Measurements from ENCODE around the gene DYRK1B. TPM values are rescaled to one million over a fixed set of nuclear protein-coding genes. Genes with fewer than 3 reads are reported as not detected.
A peak's percentile ranks its signal among the peaks of the same experiment; 100 is the strongest.
"Not testable (repeated sequence)": the region's sequence is repeated elsewhere in the genome, so short reads cannot be mapped to it uniquely, and the experiment has no call there.

Gene DYRK1B
- total RNA-seq, 1 experiment from 2014 or later: 6.9 TPM

- Histone ChIP-seq H3K36me3 (replicated peaks; ENCODE audit: control insufficient read depth, insufficient read depth, low read length) (no peaks in the 10 kb centered on the region), H3K27me3 (ENCODE audit: control insufficient read depth, insufficient read depth, low read length) (no peaks in the 10 kb centered on the region), H3K4me3 (ENCODE audit: insufficient read depth, low read depth, low read length) (no peak overlapping the region)
- no peak for DNase-seq
Measured at GRCh38 chr19:39816287-39817048, 17.5 kb downstream of the DYRK1B start.

GRCh38 chr19:39814595-39814994 lies 19.4 kb downstream of the DYRK1B start:
- no peak overlapping the region for H3K4me3 ChIP-seq (ENCODE audit: insufficient read depth, low read depth, low read length)

GRCh38 chr19:39814111-39814510 lies 19.9 kb downstream of the DYRK1B start:
- not testable (repeated sequence) for H3K36me3 ChIP-seq (replicated peaks; ENCODE audit: control insufficient read depth, insufficient read depth, low read length); H3K4me3 ChIP-seq (ENCODE audit: insufficient read depth, low read depth, low read length); H3K27me3 ChIP-seq (ENCODE audit: control insufficient read depth, insufficient read depth, low read length); DNase-seq

More at GRCh38 chr19:39814595-39814994, 19.4 kb downstream of the DYRK1B start:
- DNase-seq: no peak
- Histone ChIP-seq H3K36me3 (replicated peaks; ENCODE audit: control insufficient read depth, insufficient read depth, low read length) (no peaks in the 10 kb centered on the region), H3K27me3 (ENCODE audit: control insufficient read depth, insufficient read depth, low read length) (no peaks in the 10 kb centered on the region)

GRCh38 chr19:39813264-39813993 lies 20.5 kb downstream of the DYRK1B start:
- Histone ChIP-seq H3K4me3 (ENCODE audit: insufficient read depth, low read depth, low read length) (no peak overlapping the region), H3K27me3 (ENCODE audit: control insufficient read depth, insufficient read depth, low read length) (no peaks in the 10 kb centered on the region), H3K36me3 (replicated peaks; ENCODE audit: control insufficient read depth, insufficient read depth, low read length) (no peaks in the 10 kb centered on the region)
- no peak for DNase-seq

- Histone ChIP-seq H3K36me3 (replicated peaks; ENCODE audit: control insufficient read depth, insufficient read depth, low read length) (no peaks in the 10 kb centered on the region), H3K27me3 (ENCODE audit: control insufficient read depth, insufficient read depth, low read length) (no peaks in the 10 kb centered on the region), H3K4me3 (ENCODE audit: insufficient read depth, low read depth, low read length) (no peak overlapping the region)
- DNase-seq: no peak
Measured at GRCh38 chr19:39811064-39811463, 22.9 kb downstream of the DYRK1B start.

GRCh38 chr19:39810424-39810823 lies 23.5 kb downstream of the DYRK1B start:
- H3K36me3 ChIP-seq (replicated peaks; ENCODE audit: control insufficient read depth, insufficient read depth, low read length): no peaks in the 10 kb centered on the region
- no peaks in the 10 kb centered on the region for H3K27me3 ChIP-seq (ENCODE audit: control insufficient read depth, insufficient read depth, low read length)
- no peak overlapping the region for H3K4me3 ChIP-seq (ENCODE audit: insufficient read depth, low read depth, low read length)
- DNase-seq: no peak

GRCh38 chr19:39809368-39809767 lies 24.6 kb downstream of the DYRK1B start:
- Histone ChIP-seq H3K27me3 (ENCODE audit: control insufficient read depth, insufficient read depth, low read length) (no peaks in the 10 kb centered on the region), H3K4me3 (ENCODE audit: insufficient read depth, low read depth, low read length) (no peak overlapping the region), H3K36me3 (replicated peaks; ENCODE audit: control insufficient read depth, insufficient read depth, low read length) (no peaks in the 10 kb centered on the region)
- DNase-seq: no peak

GRCh38 chr19:39808688-39809087 lies 25.3 kb downstream of the DYRK1B start:
- not testable (repeated sequence) for H3K27me3 ChIP-seq (ENCODE audit: control insufficient read depth, insufficient read depth, low read length); DNase-seq; H3K36me3 ChIP-seq (replicated peaks; ENCODE audit: control insufficient read depth, insufficient read depth, low read length); H3K4me3 ChIP-seq (ENCODE audit: insufficient read depth, low read depth, low read length)

GRCh38 chr19:39807846-39808364 lies 26.1 kb downstream of the DYRK1B start:
- no peak for DNase-seq
- no peaks in the 10 kb centered on the region for H3K36me3 ChIP-seq (replicated peaks; ENCODE audit: control insufficient read depth, insufficient read depth, low read length)
- no peak overlapping the region for H3K4me3 ChIP-seq (ENCODE audit: insufficient read depth, low read depth, low read length)
- H3K27me3 ChIP-seq (ENCODE audit: control insufficient read depth, insufficient read depth, low read length): no peaks in the 10 kb centered on the region

GRCh38 chr19:39805104-39805503 lies 28.9 kb downstream of the DYRK1B start:
- H3K36me3 ChIP-seq (replicated peaks; ENCODE audit: control insufficient read depth, insufficient read depth, low read length): no peaks in the 10 kb centered on the region
- H3K4me3 ChIP-seq (ENCODE audit: insufficient read depth, low read depth, low read length): no peak overlapping the region
- no peak for DNase-seq
- H3K27me3 ChIP-seq (ENCODE audit: control insufficient read depth, insufficient read depth, low read length): no peaks in the 10 kb centered on the region

- peak; percentile 30 for DNase-seq
- H3K4me3 ChIP-seq (ENCODE audit: insufficient read depth, low read depth, low read length): no peak overlapping the region
- H3K36me3 ChIP-seq (replicated peaks; ENCODE audit: control insufficient read depth, insufficient read depth, low read length): no peaks in the 10 kb centered on the region
- H3K27me3 ChIP-seq (ENCODE audit: control insufficient read depth, insufficient read depth, low read length): no peaks in the 10 kb centered on the region
Measured at GRCh38 chr19:39802958-39803357, 31.0 kb downstream of the DYRK1B start.

- H3K27me3 ChIP-seq (ENCODE audit: control insufficient read depth, insufficient read depth, low read length): no peaks in the 10 kb centered on the region
- H3K36me3 ChIP-seq (replicated peaks; ENCODE audit: control insufficient read depth, insufficient read depth, low read length): no peaks in the 10 kb centered on the region
- H3K4me3 ChIP-seq (ENCODE audit: insufficient read depth, low read depth, low read length): no peak overlapping the region
- DNase-seq: no peak
Measured at GRCh38 chr19:39797083-39797482, 36.9 kb downstream of the DYRK1B start.

- H3K27me3 ChIP-seq (ENCODE audit: control insufficient read depth, insufficient read depth, low read length): no peaks in the 10 kb centered on the region
- H3K4me3 ChIP-seq (ENCODE audit: insufficient read depth, low read depth, low read length): no peak overlapping the region
- no peaks in the 10 kb centered on the region for H3K36me3 ChIP-seq (replicated peaks; ENCODE audit: control insufficient read depth, insufficient read depth, low read length)
- DNase-seq: peak; percentile 44
Measured at GRCh38 chr19:39796000-39796498, 37.9 kb downstream of the DYRK1B start.

- Histone ChIP-seq H3K4me3 (ENCODE audit: insufficient read depth, low read depth, low read length) (no peak overlapping the region), H3K27me3 (ENCODE audit: control insufficient read depth, insufficient read depth, low read length) (no peaks in the 10 kb centered on the region), H3K36me3 (replicated peaks; ENCODE audit: control insufficient read depth, insufficient read depth, low read length) (no peaks in the 10 kb centered on the region)
- DNase-seq: no peak
Measured at GRCh38 chr19:39795001-39795400, 39.0 kb downstream of the DYRK1B start.

- Histone ChIP-seq H3K4me3 (ENCODE audit: insufficient read depth, low read depth, low read length) (peak overlapping the region; percentile 53), H3K27me3 (ENCODE audit: control insufficient read depth, insufficient read depth, low read length) (no peaks in the 10 kb centered on the region), H3K36me3 (replicated peaks; ENCODE audit: control insufficient read depth, insufficient read depth, low read length) (no peaks in the 10 kb centered on the region)
- DNase-seq: peak; percentile 90
Measured at GRCh38 chr19:39792999-39793546, 40.9 kb downstream of the DYRK1B start.
